Activated CD4-positive, alpha-beta T cell treated with anti-CD3 and anti-CD28 coated beads, Interleukin-10, Interleukin-2, amounts not matched to agents 100 ng/mL and 50 ng/mL, durations not matched to agents 16 hours and 8 hours (primary cell): ENCODE data around the gene APOL1.
A peak's percentile ranks its signal among the peaks of the same experiment; 100 is the strongest.
"Not testable (repeated sequence)": the region's sequence is repeated elsewhere in the genome, so short reads cannot be mapped to it uniquely, and the experiment has no call there.

Experiments
- DNase-seq: peaks from one replicate; pipeline ENCODE4 v3.0.0-alpha.2; 2020

Gene APOL1

DNA sequence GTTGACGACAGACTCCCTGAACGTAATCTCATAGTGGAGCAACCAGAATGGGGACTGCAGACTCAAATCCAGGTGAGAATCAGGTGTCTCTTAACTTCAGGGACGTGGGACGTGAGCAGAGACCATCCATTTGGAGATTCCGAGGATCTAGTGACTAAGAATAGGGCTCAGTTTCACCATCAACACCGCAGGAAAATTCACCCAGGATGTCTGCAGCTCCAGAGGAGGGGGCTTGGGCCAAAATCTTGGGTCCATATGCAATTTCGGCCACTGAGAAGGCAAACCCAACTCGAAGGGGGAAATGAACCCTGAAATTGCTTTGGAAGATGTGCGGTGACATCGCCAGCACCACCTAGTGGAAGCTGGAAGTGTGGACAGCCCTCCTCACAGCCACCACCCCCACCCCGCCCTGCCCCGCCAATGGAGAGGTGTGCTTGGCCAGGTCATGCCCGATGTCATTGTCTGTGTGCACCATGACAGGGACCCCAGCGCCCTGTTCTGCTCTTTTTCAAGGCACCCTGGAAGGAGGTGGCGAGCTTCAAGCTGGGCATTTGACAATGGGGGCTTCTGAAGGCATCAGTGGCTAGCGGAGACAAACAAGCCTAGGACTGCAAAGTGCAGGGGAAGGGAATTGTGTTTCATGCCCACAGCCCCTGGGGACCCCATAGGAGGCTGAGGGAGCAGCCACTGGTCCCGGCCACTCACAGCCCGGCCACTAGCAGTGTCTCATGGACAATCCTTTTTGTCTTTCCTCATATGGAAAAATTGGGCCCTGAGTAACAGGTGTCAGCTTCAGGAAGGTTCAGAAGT lies 24.8 kb downstream of the APOL1 start:
- peak; percentile 73 for DNase-seq

DNA sequence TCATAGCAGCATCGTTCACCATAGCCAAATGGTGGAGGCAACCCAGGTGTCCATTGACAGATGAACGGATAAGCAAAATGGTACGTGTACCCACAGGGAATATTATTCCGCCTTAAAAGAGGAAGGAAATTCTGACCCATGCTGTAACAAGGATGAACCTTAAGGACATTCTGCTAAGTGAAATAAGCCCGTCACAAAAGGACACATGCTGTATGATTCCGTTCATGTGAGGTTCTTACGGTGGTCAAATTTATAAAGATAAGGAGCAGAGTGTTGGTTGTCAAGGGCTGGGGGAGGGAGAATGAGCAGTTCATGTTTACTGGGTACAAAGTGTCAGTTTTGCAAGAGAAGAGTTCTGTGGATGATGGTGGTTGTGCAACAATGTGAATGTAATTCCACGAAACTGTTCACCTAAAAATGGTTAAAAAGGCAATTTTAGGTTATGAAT lies 26.3 kb downstream of the APOL1 start:
- DNase-seq = no peak

DNA sequence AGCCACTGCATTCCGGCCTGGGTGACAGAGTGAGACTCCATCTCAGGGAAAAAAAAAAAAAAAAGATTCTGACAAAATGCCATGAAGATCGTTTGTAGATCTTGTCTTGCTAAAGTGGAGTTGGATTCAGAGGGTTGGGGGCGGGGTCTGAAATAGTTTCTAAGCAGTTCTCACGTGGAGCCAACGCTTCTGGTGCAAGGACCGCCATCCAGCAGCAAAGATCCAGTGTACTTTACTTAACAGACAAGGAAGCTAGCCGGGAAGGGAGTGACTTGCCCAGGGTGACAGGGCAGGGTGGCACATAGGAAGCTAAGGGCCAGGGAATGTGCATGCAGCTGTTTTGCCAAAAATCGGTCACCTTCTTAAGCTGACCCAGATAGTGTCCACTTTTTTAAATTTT lies 27.4 kb downstream of the APOL1 start:
- no peak for DNase-seq

DNA sequence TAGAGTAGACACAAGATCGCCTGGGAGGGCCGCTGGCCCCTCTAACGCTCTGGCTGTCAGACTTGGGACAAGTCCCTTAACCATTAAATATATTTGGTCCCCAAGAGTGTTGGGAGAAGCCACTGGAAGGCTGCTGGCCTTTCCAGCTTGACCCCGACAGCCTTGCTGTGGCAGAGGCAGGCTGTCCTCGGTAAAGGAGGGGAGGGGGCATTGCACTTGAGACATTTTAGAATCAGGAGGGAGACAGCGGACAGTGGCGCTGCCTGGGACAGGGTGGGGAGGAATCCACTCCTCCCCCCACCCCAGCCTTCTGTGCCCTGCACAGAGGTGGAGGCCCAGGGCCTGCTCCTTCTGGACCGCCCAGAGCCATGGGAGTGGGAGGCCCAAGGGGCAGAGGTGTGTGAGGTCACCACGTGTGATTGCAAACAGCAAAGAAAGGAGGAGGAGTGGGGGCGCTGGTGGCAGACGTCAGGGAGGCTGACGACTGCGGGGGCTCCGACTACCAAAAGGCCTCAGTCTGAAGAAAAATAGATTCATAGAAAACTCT lies 28.9 kb downstream of the APOL1 start:
- DNase-seq = no peak

DNA sequence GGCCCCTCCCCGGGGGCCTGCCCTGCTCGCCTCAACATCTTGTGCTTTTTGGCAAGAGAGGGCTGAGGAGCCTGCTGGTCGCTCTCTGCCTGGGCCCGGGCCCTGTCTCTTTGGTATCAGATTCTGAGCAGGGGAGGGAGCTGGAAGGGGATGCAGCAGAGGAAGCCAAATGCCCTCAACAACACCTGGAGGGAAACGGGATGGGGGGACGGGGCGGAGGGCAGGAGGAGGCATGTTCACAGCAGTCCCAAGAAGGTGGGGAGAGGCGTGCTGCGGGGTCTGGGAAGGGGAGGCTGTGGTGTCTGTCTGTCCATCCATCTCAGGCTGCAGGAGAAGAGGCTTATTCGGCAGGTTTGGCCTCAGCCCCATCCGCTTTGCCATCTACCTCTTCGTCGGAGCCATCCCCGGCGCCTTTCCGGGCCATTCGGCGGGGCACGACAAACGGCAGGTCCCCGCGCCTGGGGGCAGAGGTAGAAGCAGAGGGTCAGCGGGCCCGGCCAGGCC lies 29.4 kb downstream of the APOL1 start:
- no peak for DNase-seq

DNA sequence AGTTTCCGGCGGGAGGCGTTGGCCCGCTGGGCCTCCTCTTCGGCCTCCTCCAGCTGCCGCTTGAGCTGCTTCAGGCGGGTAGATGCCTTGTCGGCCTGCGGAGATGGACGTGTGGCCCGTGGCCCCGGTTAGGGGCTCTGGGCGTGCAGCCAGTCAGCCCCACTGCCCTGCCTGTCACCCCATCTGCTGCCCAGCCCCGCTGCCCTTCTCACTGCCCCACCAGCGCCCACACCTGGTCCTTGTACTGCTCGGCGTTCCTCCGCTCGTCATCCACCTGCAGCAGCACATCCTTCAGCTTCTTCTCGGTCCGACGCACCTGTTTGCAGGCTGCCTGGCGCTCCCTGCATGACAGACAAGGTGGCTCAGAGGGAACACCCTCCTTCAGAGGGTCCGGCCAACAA lies 31.2 kb downstream of the APOL1 start:
- DNase-seq = no peak

DNA sequence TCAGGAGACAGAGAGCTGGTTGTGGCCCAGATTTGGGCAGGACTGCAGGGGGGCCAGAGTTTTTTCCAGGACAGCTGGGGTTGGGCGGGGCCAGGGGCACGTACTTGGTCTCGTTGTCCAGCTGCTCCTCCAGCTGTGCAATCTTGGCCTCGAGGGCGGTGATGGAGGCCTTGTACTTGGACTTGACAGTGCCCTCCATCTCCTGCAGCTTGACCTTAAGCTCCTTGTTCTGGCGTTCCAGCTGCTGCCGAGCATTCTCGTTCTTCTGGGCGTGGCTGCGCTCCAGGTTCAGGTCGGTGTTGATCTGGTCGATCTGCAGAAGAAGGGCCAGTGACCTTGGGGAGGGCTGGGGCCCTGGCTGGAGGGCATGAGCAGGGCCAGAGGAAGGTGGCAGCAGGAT lies 32.1 kb downstream of the APOL1 start:
- no peak for DNase-seq

DNA sequence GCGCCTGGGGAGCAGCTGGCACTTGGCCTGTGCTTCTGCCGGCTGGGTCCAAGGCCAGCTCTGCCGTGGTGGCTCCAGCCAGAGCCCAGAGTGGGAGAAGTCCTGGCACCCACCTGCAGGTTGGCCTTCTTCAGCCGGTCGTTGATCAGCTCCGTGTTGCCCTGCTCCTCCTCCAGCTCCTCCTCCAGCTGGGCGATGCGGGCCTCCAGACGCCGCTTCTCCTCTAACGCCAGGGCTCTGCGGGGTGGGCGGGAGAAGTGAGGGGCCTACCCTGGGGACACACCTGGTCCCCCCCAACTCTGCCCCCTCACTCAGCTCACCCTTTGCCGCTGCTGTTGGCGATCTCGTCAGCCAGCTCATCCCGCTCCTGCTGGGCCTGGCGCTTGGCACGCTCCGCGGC lies 32.6 kb downstream of the APOL1 start:
- DNase-seq = no peak

DNA sequence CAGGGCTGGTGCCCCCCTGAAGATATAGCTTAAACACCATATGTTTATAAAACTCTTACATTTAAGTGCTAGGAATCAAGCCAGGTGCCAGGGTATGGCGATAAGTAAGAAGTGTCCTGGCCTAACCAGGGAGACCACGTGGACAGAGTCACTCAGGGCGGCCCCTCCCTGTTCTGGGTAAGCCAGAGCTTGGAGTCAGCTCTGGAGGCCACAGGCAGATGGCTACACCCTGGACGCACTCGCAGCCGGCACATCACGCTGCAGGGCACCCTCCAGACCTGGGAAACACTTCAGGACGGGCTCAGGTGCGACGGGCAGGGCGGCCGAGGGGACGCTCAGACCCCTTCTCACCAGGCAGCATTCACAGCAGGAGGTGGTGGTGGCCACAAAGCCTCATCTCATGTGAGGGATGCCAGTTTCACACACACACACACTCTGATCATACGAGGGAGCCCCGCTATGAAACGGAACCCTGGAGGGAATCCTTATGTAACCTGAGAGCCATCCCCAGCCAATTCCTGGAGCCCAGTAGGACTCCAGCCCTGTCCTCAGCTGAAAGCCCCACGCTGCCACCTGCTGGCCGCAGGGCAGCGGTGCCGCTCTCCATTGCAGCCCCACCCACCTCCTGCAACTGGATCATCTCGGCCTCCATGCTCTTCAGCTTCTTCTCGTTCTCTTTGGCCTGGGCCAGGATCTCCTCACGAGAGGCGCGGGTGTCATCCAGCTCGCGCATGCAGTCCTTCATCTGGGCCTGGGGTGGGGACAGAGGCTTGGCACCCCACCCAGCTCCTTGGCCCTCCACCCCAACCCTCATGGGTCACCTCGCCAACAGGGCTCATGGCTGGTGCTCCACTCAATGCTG lies 33.4 kb downstream of the APOL1 start:
- peak; percentile 76 for DNase-seq

DNA sequence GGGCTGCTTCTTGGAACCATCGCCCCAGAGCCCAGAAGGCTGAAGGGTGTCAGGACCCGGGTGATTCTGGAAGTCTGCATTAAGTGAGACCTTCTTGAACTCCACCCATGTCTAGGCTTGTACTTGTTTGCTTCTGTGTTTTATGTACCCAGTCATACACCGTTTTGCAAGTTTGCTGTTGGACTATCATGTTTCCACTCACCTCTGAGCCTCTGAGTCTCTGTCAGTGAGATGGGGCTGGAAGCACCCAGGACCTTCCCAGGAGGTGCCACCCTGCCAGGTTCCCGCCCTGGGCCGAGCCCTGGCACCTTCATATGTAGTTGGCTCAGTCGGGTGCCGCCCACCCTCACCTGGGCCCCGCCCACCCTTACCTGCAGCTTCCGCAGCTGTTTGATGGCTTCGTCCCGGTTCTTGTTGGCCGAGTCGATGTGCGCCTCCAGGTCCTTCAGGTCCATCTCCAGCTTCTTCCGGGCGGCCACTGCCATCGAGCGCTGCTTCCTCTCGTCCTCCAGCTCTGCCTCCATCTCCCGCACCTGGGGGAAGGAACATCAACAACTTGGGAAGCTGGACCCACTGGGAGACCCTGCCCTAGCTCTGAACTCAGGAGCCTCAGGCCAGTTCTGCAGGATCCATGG lies 35.1 kb downstream of the APOL1 start:
- no peak for DNase-seq

DNA sequence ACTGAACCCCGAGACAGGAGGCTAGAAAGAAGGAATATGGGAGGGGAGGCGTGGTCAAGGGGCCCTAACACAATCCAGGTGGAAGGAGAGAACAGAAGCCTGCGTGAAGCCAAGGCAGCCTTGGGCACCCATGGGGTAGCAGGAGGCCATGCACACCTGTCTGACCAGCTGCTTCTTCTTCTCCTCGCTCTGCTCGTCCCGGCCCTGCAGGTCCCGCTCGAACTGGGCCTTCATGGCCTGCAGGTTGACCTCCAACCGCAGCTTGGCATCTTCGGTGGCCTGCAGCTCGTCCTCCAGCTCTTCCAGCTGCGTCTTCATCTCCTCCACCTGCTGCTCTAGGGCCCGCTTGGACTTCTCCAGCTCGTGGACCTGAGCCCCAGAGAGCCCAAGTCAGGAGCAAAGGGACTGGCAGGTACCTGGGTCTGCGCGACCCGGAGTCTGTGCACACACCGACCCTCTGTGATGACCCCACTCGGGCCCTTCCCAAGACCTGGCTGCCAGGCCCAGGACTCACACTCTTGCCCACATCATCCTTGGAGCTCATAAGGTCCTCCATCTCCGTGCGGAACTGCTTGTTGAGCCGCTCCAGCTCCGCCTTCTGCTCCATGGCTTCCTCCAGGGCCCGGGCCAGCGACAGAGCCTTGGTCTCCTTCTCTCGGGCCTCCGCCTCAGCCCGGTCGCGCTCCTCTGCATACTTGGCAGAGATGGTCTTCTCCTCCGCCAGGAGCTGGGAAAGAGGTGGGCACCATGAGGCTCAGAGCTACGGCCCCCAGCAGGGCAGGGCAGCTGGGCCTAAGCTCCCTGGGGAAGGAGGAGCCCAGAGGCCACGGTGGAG lies 35.9 kb downstream of the APOL1 start:
- DNase-seq = no peak

DNA sequence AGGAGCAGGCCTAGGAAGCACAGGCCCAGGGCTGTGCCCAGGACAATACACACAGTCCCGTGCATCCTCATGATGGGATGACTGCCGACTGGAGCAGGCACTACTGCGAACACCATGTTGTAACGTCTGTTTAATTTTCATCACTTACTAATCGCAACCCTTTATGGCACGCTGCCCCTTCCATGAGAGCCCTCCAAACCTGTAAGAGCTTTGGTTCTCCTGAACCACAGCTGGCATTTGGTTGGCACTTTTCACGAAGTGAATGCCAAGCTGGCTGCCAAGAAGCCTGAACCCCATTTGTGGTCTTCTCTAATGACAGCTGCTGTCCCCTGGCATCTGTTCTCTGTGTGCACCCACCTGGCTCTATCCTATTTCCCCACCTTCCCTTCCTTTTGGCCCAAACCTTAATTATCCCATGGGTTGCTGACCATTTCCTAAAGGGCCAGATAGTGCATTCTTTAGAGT lies 36.5 kb downstream of the APOL1 start:
- no peak for DNase-seq

DNA sequence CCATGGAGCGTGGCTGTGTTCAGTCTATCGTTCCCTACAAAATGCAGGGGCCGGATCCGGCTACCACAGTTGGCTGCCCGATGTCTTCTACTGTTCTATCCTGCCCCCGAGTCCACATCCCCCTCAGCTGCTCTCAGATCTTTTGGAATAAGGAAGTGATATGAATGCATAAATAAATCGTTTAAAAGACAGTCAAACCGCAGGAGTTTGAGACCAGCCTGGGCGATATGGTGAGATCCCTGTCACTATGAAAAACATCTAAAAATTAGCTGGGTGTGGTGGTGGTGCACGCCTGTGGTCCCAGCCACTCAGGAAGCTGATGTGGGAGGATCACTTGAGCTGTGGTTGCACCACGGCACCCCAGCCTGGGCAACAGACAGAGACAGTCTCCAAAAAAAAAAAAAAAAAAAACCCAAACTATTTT lies 37.0 kb downstream of the APOL1 start:
- not testable (repeated sequence) for DNase-seq

DNA sequence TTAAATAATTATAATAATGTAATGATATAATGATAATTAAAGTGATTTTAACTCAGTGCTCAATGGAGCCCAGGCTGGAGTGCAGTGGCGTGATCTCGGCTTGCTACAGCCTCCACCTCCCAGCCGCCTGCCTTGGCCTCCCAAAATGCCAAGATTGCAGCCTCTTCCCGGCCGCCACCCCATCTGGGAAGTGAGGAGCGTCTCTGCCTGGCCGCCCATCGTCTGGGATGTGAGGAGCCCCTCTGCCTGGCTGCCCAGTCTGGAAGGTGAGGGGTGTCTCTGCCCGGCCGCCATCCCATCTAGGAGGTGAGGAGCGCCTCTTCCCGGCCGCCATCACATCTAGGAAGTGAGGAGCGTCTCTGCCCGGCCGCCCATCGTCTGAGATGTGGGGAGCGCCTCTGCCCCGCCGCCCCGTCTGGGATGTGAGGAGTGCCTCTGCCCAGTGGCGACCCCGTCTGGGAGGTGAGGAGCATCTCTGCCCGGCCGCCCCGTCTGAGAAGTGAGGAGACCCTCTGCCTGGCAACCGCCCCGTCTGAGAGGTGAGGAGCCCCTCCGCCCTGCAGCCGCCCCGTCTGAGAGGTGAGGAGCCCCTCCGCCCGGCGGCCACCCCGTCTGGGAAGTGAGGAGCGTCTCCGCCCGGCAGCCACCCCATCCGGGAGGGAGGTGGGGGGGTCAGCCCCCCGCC lies 37.6 kb downstream of the APOL1 start:
- not testable (repeated sequence) for DNase-seq

DNA sequence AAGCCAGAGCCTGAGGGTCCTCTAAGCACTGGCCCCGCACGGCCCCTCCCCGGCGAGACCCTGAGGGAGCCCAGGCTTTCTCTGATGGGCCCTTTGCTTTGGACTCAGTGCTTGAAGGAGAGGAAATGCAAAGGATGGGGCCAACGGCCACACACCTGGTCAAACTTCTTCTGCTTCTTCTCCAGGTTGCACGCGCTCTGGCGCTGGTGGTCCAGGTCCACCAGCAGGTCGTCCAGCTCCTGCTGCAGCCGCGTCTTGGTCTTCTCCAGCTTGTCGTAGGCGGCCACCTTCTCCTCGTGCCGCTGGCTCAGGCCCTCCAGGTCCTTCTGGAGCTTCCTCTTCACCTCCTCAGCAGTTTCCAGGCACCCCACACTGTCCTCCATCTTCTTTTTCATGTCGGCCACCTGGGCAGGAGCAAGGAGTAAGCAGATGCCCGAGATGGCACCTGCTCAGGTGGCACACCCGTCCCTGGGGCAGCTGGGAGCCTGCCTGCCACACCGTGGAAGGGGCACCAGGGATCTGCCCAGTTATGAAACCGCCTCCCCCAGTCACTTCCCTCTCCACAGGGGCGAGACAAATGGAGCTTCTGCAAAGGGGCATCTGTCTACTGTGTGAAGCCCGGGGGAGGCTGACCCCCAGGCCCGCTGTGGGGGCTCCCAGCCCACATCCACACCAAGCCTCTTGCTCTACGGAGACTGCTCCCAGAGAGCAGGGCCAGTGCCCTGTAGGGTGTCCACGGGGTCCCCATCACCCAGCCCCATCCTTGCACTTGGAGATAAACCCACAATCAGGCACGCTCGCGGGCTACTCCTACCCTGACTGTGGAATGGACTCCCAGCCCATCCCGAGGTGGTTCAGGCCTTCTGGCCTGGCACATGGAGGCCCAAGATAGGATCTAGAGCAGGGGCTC lies 39.2 kb downstream of the APOL1 start:
- no peak for DNase-seq

DNA sequence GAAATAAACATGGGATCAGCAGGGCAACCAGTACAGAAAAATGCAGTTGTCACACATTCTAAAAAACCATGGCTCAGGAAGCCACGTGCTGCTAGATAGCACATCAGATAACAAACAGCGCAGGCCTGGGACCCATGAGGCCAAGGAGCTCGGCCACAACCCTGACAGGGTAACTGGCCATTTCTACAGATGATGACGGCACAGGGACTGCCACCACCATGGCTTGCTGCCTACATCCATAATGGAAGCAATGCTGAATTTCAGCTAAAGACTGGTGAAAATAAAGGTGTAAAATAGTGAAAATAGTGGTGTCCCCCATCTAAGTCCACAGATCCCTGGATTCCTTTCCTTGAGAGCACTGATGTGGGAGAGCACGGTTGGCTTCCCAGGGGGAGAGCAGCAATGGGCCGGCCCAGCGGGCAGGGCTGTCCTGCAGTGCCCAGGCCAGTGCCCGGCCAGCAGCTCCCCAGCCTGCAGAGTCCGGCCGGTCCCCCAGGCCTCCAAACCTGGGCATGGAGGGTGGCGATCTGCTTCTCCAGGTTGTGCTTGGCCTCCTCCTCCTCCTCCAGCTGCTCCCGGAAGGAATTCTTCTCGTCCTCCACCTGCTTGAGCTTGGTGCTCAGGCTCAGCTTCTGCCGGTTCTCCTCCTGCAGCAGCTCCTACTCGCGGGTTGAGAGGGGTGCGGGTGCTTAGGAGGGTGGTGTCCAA lies 40.0 kb downstream of the APOL1 start:
- DNase-seq = no peak

DNA sequence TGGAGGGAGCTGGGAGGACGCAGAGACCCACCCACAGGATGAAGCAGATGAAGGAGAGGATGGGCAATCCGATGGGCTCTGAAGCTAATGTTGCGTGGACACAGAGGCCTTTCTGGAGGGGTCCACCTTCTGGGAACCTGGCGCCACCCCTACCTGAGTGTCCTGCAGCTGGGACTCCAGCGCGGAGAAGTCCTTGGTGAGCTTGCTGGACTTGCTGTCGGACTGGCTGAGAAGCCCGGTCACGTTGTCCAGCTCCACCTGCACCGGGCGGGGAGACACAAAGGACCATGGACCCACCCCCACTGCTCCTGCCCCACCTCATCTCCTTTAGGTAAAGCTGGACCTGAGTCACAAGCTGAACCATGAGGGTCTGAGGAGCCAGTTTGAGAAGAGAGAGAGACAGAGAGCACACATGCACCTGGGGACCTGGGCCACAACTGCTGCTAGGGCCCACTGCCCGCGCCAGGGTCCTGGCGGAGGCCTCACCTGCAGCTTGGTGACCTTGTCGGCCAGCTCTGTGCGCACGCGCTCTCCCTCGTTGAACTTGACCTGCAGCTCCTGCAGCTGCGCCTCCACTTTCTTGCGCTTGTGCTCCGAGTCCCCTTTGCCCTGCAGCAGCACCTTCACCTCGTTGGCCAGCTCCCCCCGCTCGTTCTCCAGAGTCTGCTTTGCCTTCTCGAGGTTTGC lies 40.8 kb downstream of the APOL1 start:
- DNase-seq = no peak

DNA sequence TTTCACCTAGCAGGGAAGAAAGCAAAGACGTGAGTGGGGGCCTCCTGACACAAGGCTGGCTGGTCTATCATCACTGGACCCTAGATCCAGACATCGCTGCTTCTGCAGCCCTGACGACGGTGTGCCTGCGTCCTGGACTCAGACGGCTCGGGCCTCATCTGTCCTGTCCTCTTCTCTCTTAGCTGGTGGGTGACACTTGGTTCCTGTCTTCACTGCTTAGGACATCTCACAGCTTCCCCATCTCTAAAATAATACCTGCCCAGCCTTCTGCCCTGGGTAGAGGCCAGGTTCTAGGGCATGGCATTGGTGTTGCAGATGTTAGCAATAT lies 41.3 kb downstream of the APOL1 start:
- DNase-seq = no peak

DNA sequence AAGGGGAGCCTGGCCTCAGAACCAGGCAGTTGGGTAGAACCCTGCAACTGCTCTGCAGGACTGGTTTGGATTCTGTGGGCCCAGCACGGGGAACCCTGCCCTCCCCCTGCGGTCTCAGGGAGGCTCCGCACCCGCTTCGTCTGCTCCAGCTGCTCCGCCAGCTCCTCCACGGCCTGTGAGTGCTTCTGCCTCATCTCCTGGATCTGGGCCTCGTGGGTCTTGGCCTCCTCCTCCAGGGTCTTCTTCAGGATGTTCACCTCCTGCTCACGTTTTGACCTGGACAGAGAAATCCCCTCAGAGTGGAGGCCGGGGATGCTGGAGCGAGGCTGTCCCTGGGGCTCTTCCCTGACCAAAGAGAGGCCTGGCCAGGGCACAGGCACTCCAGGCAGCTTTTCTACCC lies 41.9 kb downstream of the APOL1 start:
- no peak for DNase-seq
